NCI-H446 treated with DMSO at 0.1 percent for 48 hours (cell line): ENCODE measurements around the gene ZNF407.
"Not testable (repeated sequence)": the region's sequence is repeated elsewhere in the genome, so short reads cannot be mapped to it uniquely, and the experiment has no call there.

Experiments used
- DNase-seq: peaks from one replicate; lab custom pipeline; 2025; lab: John Stamatoyannopoulos, UW

The ZNF407 gene, protein sequence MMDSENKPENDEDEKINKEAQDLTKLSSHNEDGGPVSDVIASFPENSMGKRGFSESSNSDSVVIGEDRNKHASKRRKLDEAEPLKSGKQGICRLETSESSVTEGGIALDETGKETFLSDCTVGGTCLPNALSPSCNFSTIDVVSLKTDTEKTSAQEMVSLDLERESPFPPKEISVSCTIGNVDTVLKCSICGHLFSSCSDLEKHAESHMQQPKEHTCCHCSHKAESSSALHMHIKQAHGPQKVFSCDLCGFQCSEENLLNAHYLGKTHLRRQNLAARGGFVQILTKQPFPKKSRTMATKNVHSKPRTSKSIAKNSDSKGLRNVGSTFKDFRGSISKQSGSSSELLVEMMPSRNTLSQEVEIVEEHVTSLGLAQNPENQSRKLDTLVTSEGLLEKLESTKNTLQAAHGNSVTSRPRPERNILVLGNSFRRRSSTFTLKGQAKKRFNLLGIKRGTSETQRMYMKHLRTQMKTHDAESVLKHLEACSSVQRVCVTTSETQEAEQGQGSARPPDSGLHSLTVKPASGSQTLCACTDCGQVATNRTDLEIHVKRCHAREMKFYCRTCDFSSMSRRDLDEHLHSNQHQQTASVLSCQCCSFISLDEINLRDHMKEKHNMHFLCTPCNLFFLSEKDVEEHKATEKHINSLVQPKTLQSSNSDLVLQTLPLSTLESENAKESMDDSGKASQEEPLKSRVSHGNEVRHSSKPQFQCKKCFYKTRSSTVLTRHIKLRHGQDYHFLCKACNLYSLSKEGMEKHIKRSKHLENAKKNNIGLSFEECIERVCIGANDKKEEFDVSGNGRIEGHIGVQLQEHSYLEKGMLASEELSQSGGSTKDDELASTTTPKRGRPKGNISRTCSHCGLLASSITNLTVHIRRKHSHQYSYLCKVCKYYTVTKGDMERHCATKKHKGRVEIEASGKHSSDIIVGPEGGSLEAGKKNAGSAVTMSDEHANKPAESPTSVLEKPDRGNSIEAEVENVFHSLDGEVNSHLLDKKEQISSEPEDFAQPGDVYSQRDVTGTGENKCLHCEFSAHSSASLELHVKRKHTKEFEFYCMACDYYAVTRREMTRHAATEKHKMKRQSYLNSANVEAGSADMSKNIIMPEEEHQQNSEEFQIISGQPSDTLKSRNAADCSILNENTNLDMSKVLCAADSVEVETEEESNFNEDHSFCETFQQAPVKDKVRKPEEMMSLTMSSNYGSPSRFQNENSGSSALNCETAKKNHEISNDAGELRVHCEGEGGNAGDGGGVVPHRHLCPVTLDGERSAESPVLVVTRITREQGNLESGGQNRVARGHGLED (N-terminal part only)

DNA sequence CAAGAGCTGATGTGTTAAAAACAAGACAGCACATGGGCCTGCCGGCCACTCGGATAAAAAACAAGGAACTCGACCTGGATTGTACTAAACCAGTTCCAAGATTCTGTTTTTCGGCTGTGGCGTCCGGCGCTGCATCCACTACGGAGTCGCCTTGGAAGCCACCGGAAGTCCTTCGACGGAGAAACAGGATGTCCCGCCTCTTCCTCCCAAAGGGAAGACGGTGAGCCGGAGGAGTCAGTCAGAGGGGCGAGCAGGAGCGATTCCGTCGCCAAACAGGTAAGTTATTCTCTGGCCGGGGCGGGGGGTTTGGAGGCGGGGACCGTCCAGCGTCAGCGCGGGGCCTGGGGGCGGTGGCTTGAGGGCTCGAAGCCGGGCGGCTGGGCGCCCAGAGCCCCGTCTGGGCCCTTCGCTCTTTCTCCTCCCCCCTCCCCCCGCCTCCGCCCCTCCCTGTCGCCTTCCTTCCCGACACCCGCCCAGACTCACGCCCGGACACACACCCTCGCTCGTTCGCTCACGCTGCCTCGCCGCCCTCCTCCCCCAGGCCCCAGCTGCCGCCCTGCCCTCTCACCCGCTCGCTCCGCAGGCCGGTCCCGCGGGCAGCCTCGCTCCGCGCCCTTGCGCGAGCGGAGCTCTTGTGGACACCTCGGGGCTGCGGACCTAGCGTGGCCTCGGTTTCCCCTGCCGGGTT, at the start of gene ZNF407:
TSS of gene ZNF407 (plus strand) at position 209 of the 688 bp plus-strand sequence. CDS start 33,150 bp downstream, outside the sequence.
- peak; percentile 72 for DNase-seq

DNA sequence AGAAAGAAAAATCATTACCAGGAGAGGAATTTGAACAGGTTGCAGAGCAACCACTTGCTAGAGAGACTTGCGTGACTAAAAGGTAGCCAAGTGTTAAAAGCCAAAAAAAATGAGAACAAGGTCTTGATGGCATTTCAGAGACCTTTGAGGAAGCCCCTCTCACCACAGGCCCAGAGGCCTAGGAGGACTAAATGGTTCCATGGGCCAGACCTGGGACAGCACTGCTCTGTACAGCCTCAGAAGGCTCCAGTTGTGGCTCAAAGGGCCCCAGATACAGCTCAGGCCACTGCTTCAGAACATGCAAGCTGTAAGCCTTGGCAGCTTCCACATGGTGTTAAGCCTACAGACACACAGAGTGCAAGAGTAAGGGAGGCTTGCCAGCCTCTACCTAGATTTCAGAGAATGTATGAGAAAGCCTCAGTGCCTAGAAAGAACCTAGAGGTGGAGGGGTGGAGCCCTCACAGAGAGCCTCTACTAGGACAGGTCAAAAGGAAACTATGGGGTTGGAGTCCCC, 48.0 kb upstream of the ZNF407 start:
- no peak for DNase-seq

GRCh38 chr18:74550886-74551285, 46.8 kb upstream of the ZNF407 start:
- DNase-seq = no peak

DNA sequence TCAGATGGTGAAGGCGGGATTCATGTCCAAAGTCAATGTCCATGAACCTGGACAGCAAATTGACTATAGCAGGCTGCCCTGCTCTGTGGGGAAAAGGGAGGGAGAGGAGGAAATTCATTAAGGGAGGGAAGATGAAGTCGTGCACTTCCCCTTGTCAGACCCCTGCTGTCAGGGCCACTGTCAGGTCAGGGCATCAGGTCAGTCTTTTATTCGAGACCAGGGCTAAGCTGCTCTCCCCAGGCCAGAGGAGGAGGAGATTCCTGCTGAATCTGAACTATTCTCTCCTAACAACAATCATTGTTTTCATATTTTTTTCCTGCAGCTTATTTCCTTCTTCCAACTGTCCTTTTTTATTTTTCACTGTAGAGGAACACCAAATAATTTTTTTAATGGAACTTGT, 46.2 kb upstream of the ZNF407 start:
- no peak for DNase-seq

- DNase-seq = peak; percentile 51
Measured at GRCh38 chr18:74551936-74552555, 45.6 kb upstream of the ZNF407 start.

DNA sequence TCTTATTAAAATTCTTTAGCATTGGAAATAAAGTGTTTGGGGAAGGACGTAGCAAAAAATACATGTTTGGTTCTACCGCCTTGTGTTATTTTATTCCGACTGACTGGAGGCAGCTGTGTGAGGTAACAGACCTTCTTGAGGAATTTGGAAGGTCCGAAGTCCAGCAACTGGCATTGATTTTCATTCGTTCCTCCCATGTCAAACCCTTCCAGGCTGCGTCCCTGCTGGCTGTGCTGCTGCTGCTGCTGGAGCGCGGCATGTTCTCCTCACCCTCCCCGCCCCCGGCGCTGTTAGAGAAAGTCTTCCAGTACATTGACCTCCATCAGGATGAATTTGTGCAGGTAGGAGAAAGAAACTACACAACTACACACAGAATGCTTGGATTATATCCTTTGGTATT, 41.5 kb upstream of the ZNF407 start:
- no peak for DNase-seq

- no peak for DNase-seq
Measured at GRCh38 chr18:74558096-74558495, 39.6 kb upstream of the ZNF407 start.

- DNase-seq = no peak
Measured at GRCh38 chr18:74562131-74562730, 35.4 kb upstream of the ZNF407 start.

DNA sequence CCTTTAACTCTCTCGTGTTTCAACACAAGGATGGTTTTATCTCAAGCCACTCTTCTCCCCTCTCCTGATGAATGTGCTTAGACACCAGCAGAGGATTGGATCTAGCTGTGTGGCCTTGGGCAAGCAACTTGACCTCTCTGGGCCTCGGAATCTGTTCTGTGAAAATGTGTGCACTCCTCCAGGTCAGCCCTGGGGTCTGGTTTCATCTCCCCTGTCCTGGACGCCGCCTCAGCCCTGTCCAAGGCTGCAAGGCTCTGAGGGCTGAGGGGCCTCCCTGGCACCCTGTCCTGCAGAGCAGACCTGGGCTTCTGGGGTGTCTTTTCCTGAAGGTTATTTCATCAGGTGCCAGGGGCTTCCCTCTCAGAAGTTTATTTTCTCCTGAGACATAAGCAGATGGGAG, 34.9 kb upstream of the ZNF407 start:
- no peak for DNase-seq

- no peak for DNase-seq
Measured at GRCh38 chr18:74563999-74564398, 33.7 kb upstream of the ZNF407 start.

- not testable (repeated sequence) for DNase-seq
Measured at GRCh38 chr18:74565164-74565563, 32.5 kb upstream of the ZNF407 start.

DNA sequence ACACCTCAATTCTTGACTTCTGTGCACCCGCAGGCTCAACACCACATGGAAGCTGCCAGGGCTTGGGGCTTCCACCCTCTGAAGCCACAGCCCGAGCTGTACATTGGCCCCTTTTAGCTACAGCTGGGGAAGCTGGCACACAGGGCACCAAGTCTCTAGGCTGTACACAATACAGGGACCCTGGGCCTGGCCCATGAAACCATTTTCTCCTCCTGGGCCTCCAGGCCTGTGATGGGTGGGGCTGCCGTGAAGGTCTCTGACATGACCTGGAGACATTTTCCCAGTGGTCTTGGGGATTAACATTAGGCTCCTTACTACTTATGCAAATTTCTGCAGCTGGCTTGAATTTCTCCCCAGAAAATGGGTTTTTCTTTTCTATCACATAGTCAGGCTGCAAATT, 31.7 kb upstream of the ZNF407 start:
- not testable (repeated sequence) for DNase-seq

GRCh38 chr18:74567822-74568221, 29.8 kb upstream of the ZNF407 start:
- DNase-seq = no peak

DNA sequence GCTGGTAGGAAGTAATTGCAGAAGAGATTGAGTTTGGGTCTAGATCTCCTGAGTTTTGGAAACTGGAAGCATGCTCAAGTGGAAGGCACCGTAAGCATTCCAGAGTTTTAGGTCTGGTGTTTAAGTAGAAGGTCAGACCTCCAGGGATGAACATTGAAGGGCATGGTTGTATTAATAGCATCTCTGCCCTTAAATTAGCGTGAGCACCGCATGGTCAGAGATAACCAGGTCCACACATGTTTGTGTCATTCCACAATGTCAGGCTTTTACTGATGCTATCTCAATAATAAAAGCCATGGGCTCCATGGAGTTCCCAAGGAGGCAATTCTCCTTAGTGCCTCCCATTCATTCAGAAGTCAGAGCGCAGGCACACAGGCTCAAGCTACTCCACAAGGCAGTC, 28.3 kb upstream of the ZNF407 start:
- DNase-seq = no peak

GRCh38 chr18:74570266-74570665, 27.4 kb upstream of the ZNF407 start:
- DNase-seq = no peak

- no peak for DNase-seq
Measured at GRCh38 chr18:74571895-74572680, 25.6 kb upstream of the ZNF407 start.

- DNase-seq = no peak
Measured at GRCh38 chr18:74573053-74573452, 24.6 kb upstream of the ZNF407 start.

DNA sequence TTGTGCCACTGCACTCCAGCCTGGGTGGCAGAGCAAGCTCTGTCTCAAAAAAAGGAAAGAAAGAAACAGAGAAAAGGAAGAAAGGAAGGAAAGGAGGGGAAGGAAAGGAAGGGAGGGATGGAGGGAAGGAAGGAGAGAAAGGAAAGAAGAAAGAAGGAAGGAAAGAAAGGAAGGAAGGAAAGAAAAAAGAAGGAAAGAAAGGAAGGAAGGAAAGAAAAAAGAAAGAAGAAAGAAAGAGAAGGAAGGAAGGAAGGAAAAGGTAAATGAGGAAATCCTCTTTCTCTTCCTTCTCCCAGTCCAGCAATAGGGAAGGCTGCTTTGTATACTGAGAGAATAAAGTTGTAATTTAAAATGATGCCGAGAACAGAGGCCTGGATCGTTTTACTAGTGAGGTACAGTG, 22.8 kb upstream of the ZNF407 start:
- no peak for DNase-seq

DNA sequence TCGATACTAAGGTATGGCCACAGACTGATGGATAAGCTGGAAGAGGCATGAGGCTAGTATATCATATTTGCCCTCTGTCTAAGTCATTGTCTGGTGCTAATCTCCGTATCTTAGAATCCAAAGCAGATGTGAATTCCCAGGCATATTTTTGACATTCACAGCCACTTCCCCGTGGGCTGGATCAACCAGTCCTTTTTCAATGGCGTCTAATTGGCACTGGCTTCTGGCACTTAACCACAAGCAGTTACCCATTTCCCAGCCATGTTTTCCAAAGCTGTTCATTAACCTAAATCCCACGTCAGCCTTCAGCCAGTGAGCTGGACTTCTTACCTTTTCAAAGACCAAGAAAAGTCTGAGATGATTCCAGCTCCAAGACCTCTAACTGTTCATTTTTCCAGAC, 20.7 kb upstream of the ZNF407 start:
- no peak for DNase-seq
